Testis (tissue), 3 donors: ENCODE measurements around the gene TMEM151B. TPM values are rescaled to one million over a fixed set of nuclear protein-coding genes. Genes with fewer than 3 reads are reported as not detected.

Source experiments
- DNase-seq: peaks from one replicate; pipeline ENCODE4 v3.0.0-alpha.2; 2019
- H3K27ac ChIP-seq, 2 donors: fragments of 200-600 bp; sonication (generic); one replicate each; pipeline ENCODE4 v1.5.1; 2019
- H3K27me3 ChIP-seq: fragments of 200-600 bp; sonication (generic); one replicate; pipeline ENCODE4 v1.5.1; 2019
- H3K36me3 ChIP-seq: fragments of 200-600 bp; sonication (generic); one replicate; pipeline ENCODE4 v1.5.1; 2017; ENCODE audit warnings: low read depth; ENCODE audit errors: missing control alignments
- H3K4me1 ChIP-seq: fragments of 200-600 bp; sonication (generic); one replicate; pipeline ENCODE4 v1.5.1; 2019
- H3K4me3 ChIP-seq, 2 donors: fragments of 200-600 bp; sonication (generic); one replicate each; pipeline ENCODE4 v1.5.1; 2017 to 2019
- H3K9me3 ChIP-seq: fragments of 200-600 bp; sonication (generic); one replicate; pipeline ENCODE4 v1.5.1; 2017
- CTCF ChIP-seq, 3 experiments: fragments of 450-650 bp in 2 of 3; fragments of 200-600 bp in 1 of 3; sonication (generic) in 1 of 3; IDR thresholded peaks; one replicate each; pipeline ENCODE4 v1.5.1; 2016 to 2019; ENCODE audit warnings: antibody characterized with exemption in 3 of 3, mild to moderate bottlenecking in 2 of 3, moderate library complexity in 1 of 3
- POLR2A ChIP-seq: fragments of 450-650 bp; IDR thresholded peaks from one replicate; pipeline ENCODE4 v1.6.1; 2017; ENCODE audit warnings: antibody characterized with exemption, mild to moderate bottlenecking, moderate library complexity
- WGBS, 2 donors: methylation state at CpG; one replicate each; pipeline ENCODE4 v1.1.5; 2018; 5-methylcytosine and 5-hydroxymethylcytosine counted together
- intact Hi-C: fragments of 100-400 bp; cut with DNase I; formaldehyde crosslinking; loops from one replicate; pipeline ENCODE4 v1.15.1; 2023; ENCODE audit warnings: low total_unique reads
- polyA plus RNA-seq: library from polyadenylated mRNA; stranded (reverse); fragments of 350-450 nt; fragmentation: Illumina TruSeq; extraction: RNeasy Lipid Tissue Mini Kit (QIAGEN cat#74804); gene quantifications from one replicate; pipeline ENCODE4 v1.2.3, GENCODE V29; 2014; ENCODE audit warnings: low read depth, low replicate concordance; ENCODE audit not compliant: insufficient read depth
- total RNA-seq, 2 donors: library from RNA; depleted of rRNA; stranded (reverse); fragments of >200 nt; gene quantifications; one replicate each; pipeline ENCODE4 v1.2.3, GENCODE V29; 2016

The TMEM151B gene
- total and polyA plus RNA-seq, 3 donors from 2014 or later: 1.3 to 2.8 (median 1.6) TPM

- WGBS, 2 donors: 72 to 74% methylated on average over 4 of the region's 4 CpGs
- no peaks in the 10 kb centered on the region for H3K27me3 ChIP-seq
- intact Hi-C loops: no loop called here
Measured at GRCh38 chr6:44292661-44293365, 22.6 kb downstream of the TMEM151B start.

GRCh38 chr6:44294832-44295791 lies 24.9 kb downstream of the TMEM151B start:
- no peak overlapping the region for H3K4me3 ChIP-seq
- peaks cover 9% of the 10 kb centered on the region for H3K4me1 ChIP-seq
- no peak for DNase-seq
- TF ChIP-seq POLR2A (no peak), CTCF (IDR thresholded peaks at IDR 0.05) (no peak)
- no peak overlapping the region for H3K27ac ChIP-seq
- no peaks in the 10 kb centered on the region for H3K36me3 ChIP-seq
- H3K27me3 ChIP-seq: no peaks in the 10 kb centered on the region
- intact Hi-C loops: no loop called here
- WGBS, 2 donors: 63 to 82% methylated on average over 3 to 7 of the region's 7 CpGs
- H3K9me3 ChIP-seq: no peaks in the 10 kb centered on the region

More at GRCh38 chr6:44292661-44293365, 22.6 kb downstream of the TMEM151B start:
- no peak for TF ChIP-seq CTCF (IDR thresholded peaks at IDR 0.05)
- no peak for TF ChIP-seq POLR2A
- Histone ChIP-seq H3K36me3 (no peaks in the 10 kb centered on the region), H3K4me3 (no peak overlapping the region), H3K27ac (no peak overlapping the region), H3K9me3 (no peaks in the 10 kb centered on the region), H3K4me1 (peaks cover 6% of the 10 kb centered on the region)
- DNase-seq: no peak

GRCh38 chr6:44297063-44298038 lies 27.1 kb downstream of the TMEM151B start:
- Histone ChIP-seq H3K4me1 (peaks cover 9% of the 10 kb centered on the region), H3K27me3 (no peaks in the 10 kb centered on the region), H3K4me3 (peak overlapping the region; percentile 57 to 67), H3K27ac (peak overlapping the region in 1 of 2 donors; percentile 10), H3K9me3 (no peaks in the 10 kb centered on the region), H3K36me3 (no peaks in the 10 kb centered on the region)
- intact Hi-C loops: no loop called here
- no peak for TF ChIP-seq POLR2A
- no peak for TF ChIP-seq CTCF (IDR thresholded peaks at IDR 0.05)
- peak; percentile 62 for DNase-seq
- WGBS, 2 donors: 1% methylated on average over 21 to 79 of the region's 86 CpGs

- Histone ChIP-seq H3K9me3 (no peaks in the 10 kb centered on the region), H3K36me3 (no peaks in the 10 kb centered on the region), H3K4me1 (peaks cover 9% of the 10 kb centered on the region), H3K4me3 (peak overlapping the region; percentile 57 to 67), H3K27me3 (no peaks in the 10 kb centered on the region), H3K27ac (peak overlapping the region in 1 of 2 donors; percentile 10)
- no peak for DNase-seq
- WGBS, 2 donors: 29 to 36% methylated on average over 16 to 20 of the region's 20 CpGs
- intact Hi-C loops: no loop called here
- TF ChIP-seq POLR2A (no peak), CTCF (IDR thresholded peaks at IDR 0.05) (no peak)
Measured at GRCh38 chr6:44298055-44298803, 28.0 kb downstream of the TMEM151B start.
